Epithelial cell of proximal tubule (primary cell): Measurements from ENCODE around the gene C13orf42. TPM values are rescaled to one million over a fixed set of nuclear protein-coding genes. Genes with fewer than 3 reads are reported as not detected.

Experiments
- DNase-seq: peaks from one replicate; pipeline ENCODE4 v3.0.0-alpha.2; 2011; ENCODE audit warnings: low read depth
- H3K4me3 ChIP-seq: 2 replicates; pipeline ENCODE4 v1.5.1; 2011; ENCODE audit warnings: low read depth, mild to moderate bottlenecking, low read length
- total RNA-seq: library from RNA; depleted of rRNA; stranded (reverse); fragments of >200 nt; gene quantifications from 2 replicates; pipeline ENCODE4 v1.2.3, GENCODE V29; 2015
- TF ChIP-seq, protein P1 (sequence below): conservative IDR thresholded peaks from 2 replicates; pipeline ENCODE4 v1.5.1; 2012; ENCODE audit warnings: low read depth, mild to moderate bottlenecking, low read length

The C13orf42 gene
- total RNA-seq, 1 donor from 2014 or later: not detected

DNA sequence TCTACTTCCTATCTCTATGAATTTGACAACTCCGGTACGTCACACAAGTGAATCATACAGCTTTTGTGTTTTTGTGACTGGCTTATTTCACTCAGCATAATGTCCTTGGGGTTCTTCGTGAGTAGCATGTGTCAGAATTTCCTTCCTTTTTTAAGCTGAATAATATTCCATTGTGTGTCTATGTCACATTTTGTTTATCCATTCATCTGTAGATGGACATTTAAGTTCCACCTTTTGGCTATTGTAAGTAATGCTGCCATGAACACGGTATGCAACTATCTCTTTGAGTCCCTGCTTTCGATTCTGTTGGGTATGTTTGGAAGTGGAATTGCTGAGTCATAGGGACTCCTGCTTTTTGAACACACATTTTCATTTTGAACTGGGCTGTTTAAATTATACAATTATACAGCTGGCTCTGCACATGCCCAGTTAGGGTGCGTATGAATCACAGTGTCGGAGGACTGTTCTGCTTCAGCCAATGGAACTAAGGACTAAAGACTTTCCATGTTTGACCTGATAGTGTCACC, 43.0 kb upstream of the C13orf42 start:
- TF ChIP-seq, protein P1, sequence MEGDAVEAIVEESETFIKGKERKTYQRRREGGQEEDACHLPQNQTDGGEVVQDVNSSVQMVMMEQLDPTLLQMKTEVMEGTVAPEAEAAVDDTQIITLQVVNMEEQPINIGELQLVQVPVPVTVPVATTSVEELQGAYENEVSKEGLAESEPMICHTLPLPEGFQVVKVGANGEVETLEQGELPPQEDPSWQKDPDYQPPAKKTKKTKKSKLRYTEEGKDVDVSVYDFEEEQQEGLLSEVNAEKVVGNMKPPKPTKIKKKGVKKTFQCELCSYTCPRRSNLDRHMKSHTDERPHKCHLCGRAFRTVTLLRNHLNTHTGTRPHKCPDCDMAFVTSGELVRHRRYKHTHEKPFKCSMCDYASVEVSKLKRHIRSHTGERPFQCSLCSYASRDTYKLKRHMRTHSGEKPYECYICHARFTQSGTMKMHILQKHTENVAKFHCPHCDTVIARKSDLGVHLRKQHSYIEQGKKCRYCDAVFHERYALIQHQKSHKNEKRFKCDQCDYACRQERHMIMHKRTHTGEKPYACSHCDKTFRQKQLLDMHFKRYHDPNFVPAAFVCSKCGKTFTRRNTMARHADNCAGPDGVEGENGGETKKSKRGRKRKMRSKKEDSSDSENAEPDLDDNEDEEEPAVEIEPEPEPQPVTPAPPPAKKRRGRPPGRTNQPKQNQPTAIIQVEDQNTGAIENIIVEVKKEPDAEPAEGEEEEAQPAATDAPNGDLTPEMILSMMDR: no peak
- no peak for DNase-seq
- no peak overlapping the region for H3K4me3 ChIP-seq

DNA sequence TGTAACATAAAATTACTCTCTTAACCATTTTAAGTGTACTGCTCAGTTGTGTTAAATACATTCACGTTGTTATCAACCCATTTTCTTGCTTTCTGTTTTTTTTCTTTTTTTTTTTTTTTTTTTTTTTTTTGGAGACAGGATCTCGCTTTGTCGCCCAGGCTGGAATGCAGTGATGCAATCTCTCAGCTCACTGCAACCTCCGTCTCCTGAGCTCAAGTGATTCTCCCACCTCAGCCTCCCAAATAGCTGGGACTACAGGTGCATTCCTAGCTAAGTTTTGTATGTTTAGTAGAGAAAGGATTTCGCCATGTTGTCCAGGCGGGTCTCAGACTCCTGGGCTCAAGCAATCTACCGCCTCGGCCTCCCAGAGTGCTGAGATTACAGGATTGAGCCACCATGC, 42.5 kb upstream of the C13orf42 start:
- DNase-seq: no peak
- TF ChIP-seq, protein P1: no peak
- no peak overlapping the region for H3K4me3 ChIP-seq

DNA sequence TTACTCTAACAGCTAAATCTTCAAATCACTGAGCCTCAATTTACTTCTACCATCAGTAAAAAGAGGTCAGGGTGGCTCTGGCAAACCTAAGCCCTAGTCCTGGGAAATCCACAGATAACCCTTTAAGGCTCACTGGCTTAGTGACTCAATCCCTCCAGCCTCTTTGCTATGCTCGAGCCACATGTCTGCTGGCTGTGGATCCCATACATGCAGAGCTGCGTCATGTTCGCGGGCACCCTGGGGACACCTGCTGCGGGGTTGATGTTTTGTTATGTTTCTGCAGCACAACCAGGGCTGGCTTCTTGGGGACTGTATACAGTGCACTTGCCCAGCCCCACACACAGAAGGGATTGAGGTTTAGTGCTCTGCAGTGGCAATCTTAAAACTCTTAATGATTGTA, 41.6 kb upstream of the C13orf42 start:
- TF ChIP-seq, protein P1: no peak
- no peak for DNase-seq
- no peak overlapping the region for H3K4me3 ChIP-seq

DNA sequence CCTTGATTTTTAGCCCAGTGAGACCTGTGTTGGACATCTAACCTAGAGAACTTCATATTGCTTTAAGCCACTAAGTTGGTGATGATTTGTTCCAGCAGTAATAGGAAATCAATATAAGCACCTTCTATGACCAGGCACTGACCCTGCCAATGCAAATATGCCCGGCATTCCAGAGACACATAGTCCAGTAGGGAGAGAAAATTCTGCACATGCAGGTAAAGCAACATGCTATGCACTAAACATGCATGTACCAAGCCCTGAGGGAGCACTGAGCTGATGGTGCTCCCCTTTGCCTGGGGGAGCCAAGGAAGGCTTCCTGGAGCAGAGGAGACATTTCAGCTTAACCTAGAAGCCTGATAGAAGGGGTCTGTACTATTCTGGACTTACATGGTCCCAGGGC, 40.4 kb upstream of the C13orf42 start:
- no peak for DNase-seq
- H3K4me3 ChIP-seq: no peak overlapping the region
- TF ChIP-seq, protein P1: no peak

DNA sequence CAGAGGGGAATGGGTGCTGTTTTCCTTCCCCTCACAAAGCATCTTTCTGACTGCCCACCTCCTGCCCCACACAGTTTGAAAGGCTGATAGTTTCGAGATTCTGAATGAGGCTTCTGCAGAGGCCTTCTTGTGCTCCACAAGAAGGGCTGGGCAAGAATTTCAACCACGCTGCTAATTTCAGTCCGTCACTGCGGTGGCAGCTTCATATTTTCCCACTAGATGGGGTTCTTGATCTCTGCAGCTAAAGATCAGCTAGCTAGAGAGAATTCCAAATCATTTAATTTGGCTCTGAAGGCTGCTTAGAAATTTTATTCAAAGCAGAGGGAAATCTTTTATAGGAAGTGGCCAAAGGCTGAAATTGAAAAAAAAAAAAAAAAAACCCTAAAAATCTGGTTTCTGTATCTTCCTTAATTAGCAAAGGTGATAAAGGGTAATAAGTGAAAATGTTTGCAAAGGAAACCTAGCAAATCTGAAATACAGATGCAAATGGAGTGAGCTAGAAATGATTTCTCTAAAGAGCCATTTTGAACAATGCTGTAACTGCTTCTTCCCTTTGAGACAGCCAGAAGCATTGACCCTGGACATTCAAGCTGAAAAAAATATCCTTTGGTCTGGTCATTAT, 38.0 kb upstream of the C13orf42 start:
- TF ChIP-seq, protein P1: peak; percentile 80
- H3K4me3 ChIP-seq: no peak overlapping the region
- DNase-seq: peak; percentile 12

DNA sequence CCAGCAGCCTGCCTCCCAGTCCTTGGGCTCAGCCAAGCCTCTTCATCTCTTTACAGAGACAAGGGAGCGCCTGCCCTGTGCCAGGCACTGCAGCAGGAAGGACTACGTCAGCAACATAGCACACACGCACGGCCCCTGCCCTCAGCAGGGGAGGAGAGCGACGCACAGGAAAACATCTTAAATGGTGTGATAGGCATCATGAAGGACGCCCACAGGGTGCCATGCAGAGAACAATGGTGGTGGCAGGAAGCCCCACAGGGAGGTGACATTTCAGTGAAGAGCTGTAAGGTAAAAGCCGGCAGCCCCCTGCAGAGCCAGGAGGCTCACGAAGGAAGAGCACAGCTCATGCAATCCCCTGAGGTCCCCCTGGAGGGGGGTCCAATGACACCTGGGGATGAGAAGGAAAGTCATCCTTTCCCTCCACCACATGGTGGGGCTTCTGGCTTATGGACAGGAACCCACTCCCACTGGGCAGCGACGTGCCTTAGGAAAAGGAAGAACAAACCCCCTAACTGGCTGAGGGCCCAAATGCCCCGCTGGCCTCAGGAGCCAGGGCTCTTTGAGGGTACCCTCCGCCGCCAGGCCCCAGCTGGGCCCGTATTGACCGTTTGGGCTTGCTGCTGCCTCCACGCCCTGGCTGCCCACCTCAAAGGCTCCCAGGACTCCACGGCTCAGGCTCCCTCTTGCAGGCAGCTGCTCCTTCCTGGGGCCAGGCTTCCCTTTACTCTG, 37.3 kb upstream of the C13orf42 start:
- no peak overlapping the region for H3K4me3 ChIP-seq
- TF ChIP-seq, protein P1: no peak
- DNase-seq: no peak
